GM12878 (cell line): ENCODE measurements around the gene PTS. TPM values are rescaled to one million over a fixed set of nuclear protein-coding genes. Genes with fewer than 3 reads are reported as not detected.

ENCODE experiments used
- ATAC-seq: fragments of 200-7000 bp; cut with Tn5 transposase; 3 replicates; pipeline ENCODE4 v1.9.1; 2020; ENCODE audit warnings: mild to moderate bottlenecking, moderate library complexity
- BruUV-seq: library from RNA; stranded (reverse); fragments of 400-500 nt; replicated peaks from 2 replicates; lab custom pipeline; 2021; lab: Mats Ljungman, UMichigan
- CTCF ChIA-PET: fragments of 300-600 bp; sonication (Branson Sonifier 250); formaldehyde crosslinking; extraction: SDS; loops from one replicate; lab custom pipeline; 2021; ENCODE audit warnings: inconsistent platforms; lab: Yijun Ruan, JAX
- POLR2A ChIA-PET: fragments of 350-600 bp; formaldehyde crosslinking; extraction: SDS; loops from one replicate; lab custom pipeline; 2021; ENCODE audit warnings: inconsistent platforms; lab: Charles Lee
- RAD21 ChIA-PET: fragments of 300-600 bp; sonication (Branson Sonifier 250); formaldehyde crosslinking; loops from one replicate; lab custom pipeline; 2023; ENCODE audit warnings: antibody characterized with exemption; ENCODE audit not compliant: unreplicated experiment; lab: Charles Lee
- SMC1A ChIA-PET: fragments of 300-600 bp; sonication (Branson Sonifier 250); formaldehyde crosslinking; loops from one replicate; lab custom pipeline; 2023; ENCODE audit not compliant: unreplicated experiment, uncharacterized antibody; lab: Charles Lee
- DNase-seq: peaks from one replicate; pipeline ENCODE4 v3.0.0-alpha.2; 2011; ENCODE audit warnings: low read depth, low spot score
- FAIRE-seq: peaks from 3 replicates; lab custom pipeline; 2011; peaks lifted over from hg19 to GRCh38; lab: Jason Lieb, UNC
- H2AFZ ChIP-seq: 2 replicates; pipeline ENCODE4 v1.6.0; 2011; ENCODE audit warnings: low read depth, low read length, control low read depth; ENCODE audit not compliant: control insufficient read depth
- H3K27ac ChIP-seq: 2 replicates; pipeline ENCODE4 v1.5.1; 2011; ENCODE audit warnings: control low read depth; ENCODE audit not compliant: control insufficient read depth, insufficient read depth
- H3K27me3 ChIP-seq, 2 experiments: replicated peaks in 1 of 2; 2 replicates each; pipeline versions ENCODE4 v1.6.0 to v1.6.1; 2011; ENCODE audit warnings: low read length in 1 of 2; ENCODE audit not compliant: control insufficient read depth in 2 of 2, insufficient read depth in 2 of 2
- H3K36me3 ChIP-seq, 2 experiments: 2 replicates each; pipeline ENCODE4 v1.5.1; 2011; ENCODE audit warnings: low read length in 1 of 2; ENCODE audit not compliant: control insufficient read depth in 2 of 2, insufficient read depth in 2 of 2
- H3K4me1 ChIP-seq: 2 replicates; pipeline ENCODE4 v1.6.1; 2011; ENCODE audit warnings: mild to moderate bottlenecking, low read length, moderate library complexity, mixed read lengths; ENCODE audit not compliant: control insufficient read depth, insufficient read depth
- H3K4me2 ChIP-seq: 2 replicates; pipeline ENCODE4 v1.6.0; 2011; ENCODE audit warnings: control low read depth; ENCODE audit not compliant: control insufficient read depth, insufficient read depth
- H3K4me3 ChIP-seq: fragments of 200-600 bp; sonication (generic); 2 replicates; pipeline ENCODE4 v1.5.1; 2016
- H3K79me2 ChIP-seq: 2 replicates; pipeline ENCODE4 v1.6.0; 2011; ENCODE audit warnings: low read length; ENCODE audit not compliant: control insufficient read depth, insufficient read depth
- H3K9ac ChIP-seq: 2 replicates; pipeline ENCODE4 v1.8.0; 2011; ENCODE audit warnings: low read length, control low read depth, mixed read lengths; ENCODE audit not compliant: control insufficient read depth, insufficient read depth
- H3K9me3 ChIP-seq: replicated peaks from 3 replicates; pipeline ENCODE4 v1.5.1; 2011; ENCODE audit warnings: mild to moderate bottlenecking, low read length; ENCODE audit not compliant: control insufficient read depth, insufficient read depth
- H4K20me1 ChIP-seq: 2 replicates; pipeline ENCODE4 v1.6.0; 2011; ENCODE audit not compliant: control insufficient read depth, insufficient read depth
- HDAC6 ChIP-seq: fragments of 200-600 bp; sonication (generic); IDR thresholded peaks from one replicate; pipeline ENCODE4 v1.8.0; 2017; ENCODE audit warnings: antibody characterized with exemption; ENCODE audit not compliant: unreplicated experiment
- JUNB ChIP-seq: IDR thresholded peaks from 2 replicates; pipeline ENCODE4 v1.6.1; 2016; ENCODE audit warnings: antibody characterized with exemption, mild to moderate bottlenecking
- MYC ChIP-seq: IDR thresholded peaks from 2 replicates; pipeline ENCODE4 v1.6.1; 2011; ENCODE audit warnings: mild to moderate bottlenecking, low read length, moderate library complexity, inconsistent platforms; ENCODE audit not compliant: insufficient read depth, insufficient replicate concordance, insufficient read length, severe bottlenecking
- NFYB ChIP-seq: IDR thresholded peaks from 2 replicates; pipeline ENCODE4 v1.6.1; 2011; ENCODE audit warnings: low read depth, mild to moderate bottlenecking, low read length, improper control_type of control experiment, moderate library complexity; ENCODE audit not compliant: insufficient read depth
- POLR2AphosphoS2 ChIP-seq: IDR thresholded peaks from 2 replicates; pipeline ENCODE4 v1.6.1; 2011; ENCODE audit warnings: low read depth, mild to moderate bottlenecking, low read length, improper control_type of control experiment, moderate library complexity
- POLR2AphosphoS5 ChIP-seq: IDR thresholded peaks from 2 replicates; pipeline ENCODE4 v1.6.1; 2011; ENCODE audit warnings: mild to moderate bottlenecking, low read length, inconsistent platforms
- SUZ12 ChIP-seq: fragments of 200-600 bp; sonication (generic); IDR thresholded peaks from one replicate; pipeline ENCODE4 v1.6.1; 2018; ENCODE audit warnings: antibody characterized with exemption, mild to moderate bottlenecking; ENCODE audit not compliant: unreplicated experiment
- TBL1XR1 ChIP-seq: IDR thresholded peaks from 2 replicates; pipeline ENCODE4 v1.6.1; 2012; ENCODE audit warnings: low read depth, low read length, improper control_type of control experiment
- WGBS: methylation state at CpG from one replicate; pipeline ENCODE4 v1.1.6; 2016; ENCODE audit warnings: low lambda C conversion rate; ENCODE audit not compliant: insufficient replicate concordance, insufficient coverage; ENCODE audit errors: missing lambda C conversion rate; 5-methylcytosine and 5-hydroxymethylcytosine counted together
- in situ Hi-C: fragments of 300-500 bp; cut with MboI; formaldehyde crosslinking; loops from 9 replicates; pipeline ENCODE4 v1.14.3; 2018; ENCODE audit warnings: mixed read lengths
- intact Hi-C: fragments of 100-400 bp; cut with micrococcal nuclease; formaldehyde crosslinking; loops from one replicate; pipeline ENCODE4 v1.14.2; 2022; ENCODE audit not compliant: unreplicated experiment
- polyA plus RNA-seq, 11 experiments: library from polyadenylated mRNA; depleted of rRNA in 4 of 11; unstranded in 6 of 11; stranded (reverse) in 5 of 11; fragments of >200 nt; fragmentation: Nextera tagmentation in 4 of 11; fragmentation: Illumina TruSeq in 1 of 11; extraction: Ambion mirVana in 4 of 11; extraction: Trizol in 1 of 11; gene quantifications; 1 replicate in 1 of 11; 2 replicates in 10 of 11; pipeline versions ENCODE4 v1.2.1 to v1.2.3, GENCODE V29; 2011 to 2016; ENCODE audit warnings: inconsistent platforms in 2 of 11, missing spikeins in 2 of 11, low read depth in 1 of 11
- total RNA-seq, 4 experiments: library from RNA; depleted of rRNA in 3 of 4; stranded (reverse); fragments of >200 nt in 3 of 4; fragmentation: Illumina TruSeq in 1 of 4; extraction: Trizol in 1 of 4; gene quantifications; 2 replicates each; pipeline versions ENCODE4 v1.2.1 to v1.2.3, GENCODE V29; 2013 to 2021
- TF ChIP-seq, protein P1 (sequence below): fragments of 450-650 bp; IDR thresholded peaks from 2 replicates; pipeline ENCODE4 v1.6.1; 2016; ENCODE audit warnings: mild to moderate bottlenecking
- TF ChIP-seq, protein P2 (sequence below): fragments of 450-650 bp; IDR thresholded peaks from 2 replicates; pipeline ENCODE4 v1.6.1; 2017; ENCODE audit warnings: borderline replicate concordance
- TF ChIP-seq, protein P3 (sequence below): fragments of 450-650 bp; IDR thresholded peaks from 2 replicates; pipeline ENCODE4 v1.6.1; 2016; ENCODE audit warnings: mild to moderate bottlenecking, moderate library complexity, borderline replicate concordance

PTS gene
- total and polyA plus RNA-seq, 10 of the 15 experiments (the other 5 are each of a cell fraction or from before 2014, with no cell fraction given), result 11.7 to 47.6 (median 15.5) TPM

DNA sequence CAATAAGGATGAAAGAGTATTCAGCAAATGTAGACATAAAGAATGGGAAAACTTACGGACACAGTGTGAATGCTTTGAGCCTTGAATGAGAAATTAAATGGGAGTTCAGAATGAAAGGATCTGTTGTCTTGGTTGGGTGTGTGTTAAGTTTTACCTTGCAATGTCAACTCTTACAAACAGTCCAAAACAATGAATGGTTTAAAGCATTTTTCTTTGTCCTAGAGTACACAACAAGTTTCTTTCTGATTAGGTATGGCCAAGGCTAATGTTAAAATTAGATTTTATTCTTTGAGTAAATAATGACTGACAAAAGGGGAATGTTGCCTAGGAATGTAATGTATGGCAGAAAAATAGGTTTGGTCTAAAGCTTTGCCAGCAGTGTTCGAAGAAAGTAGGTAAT is 2.5 kb downstream of the PTS start (continued):
- TF ChIP-seq, protein P1, sequence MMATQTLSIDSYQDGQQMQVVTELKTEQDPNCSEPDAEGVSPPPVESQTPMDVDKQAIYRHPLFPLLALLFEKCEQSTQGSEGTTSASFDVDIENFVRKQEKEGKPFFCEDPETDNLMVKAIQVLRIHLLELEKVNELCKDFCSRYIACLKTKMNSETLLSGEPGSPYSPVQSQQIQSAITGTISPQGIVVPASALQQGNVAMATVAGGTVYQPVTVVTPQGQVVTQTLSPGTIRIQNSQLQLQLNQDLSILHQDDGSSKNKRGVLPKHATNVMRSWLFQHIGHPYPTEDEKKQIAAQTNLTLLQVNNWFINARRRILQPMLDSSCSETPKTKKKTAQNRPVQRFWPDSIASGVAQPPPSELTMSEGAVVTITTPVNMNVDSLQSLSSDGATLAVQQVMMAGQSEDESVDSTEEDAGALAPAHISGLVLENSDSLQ, result no peak
- TF ChIP-seq HDAC6 (no peak), NFYB (no peak), SUZ12 (no peak), POLR2AphosphoS2 (no peak), POLR2AphosphoS5 (no peak), JUNB (no peak), MYC (no peak)
- TF ChIP-seq, protein P2, sequence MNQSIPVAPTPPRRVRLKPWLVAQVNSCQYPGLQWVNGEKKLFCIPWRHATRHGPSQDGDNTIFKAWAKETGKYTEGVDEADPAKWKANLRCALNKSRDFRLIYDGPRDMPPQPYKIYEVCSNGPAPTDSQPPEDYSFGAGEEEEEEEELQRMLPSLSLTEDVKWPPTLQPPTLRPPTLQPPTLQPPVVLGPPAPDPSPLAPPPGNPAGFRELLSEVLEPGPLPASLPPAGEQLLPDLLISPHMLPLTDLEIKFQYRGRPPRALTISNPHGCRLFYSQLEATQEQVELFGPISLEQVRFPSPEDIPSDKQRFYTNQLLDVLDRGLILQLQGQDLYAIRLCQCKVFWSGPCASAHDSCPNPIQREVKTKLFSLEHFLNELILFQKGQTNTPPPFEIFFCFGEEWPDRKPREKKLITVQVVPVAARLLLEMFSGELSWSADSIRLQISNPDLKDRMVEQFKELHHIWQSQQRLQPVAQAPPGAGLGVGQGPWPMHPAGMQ, result no peak

DNA sequence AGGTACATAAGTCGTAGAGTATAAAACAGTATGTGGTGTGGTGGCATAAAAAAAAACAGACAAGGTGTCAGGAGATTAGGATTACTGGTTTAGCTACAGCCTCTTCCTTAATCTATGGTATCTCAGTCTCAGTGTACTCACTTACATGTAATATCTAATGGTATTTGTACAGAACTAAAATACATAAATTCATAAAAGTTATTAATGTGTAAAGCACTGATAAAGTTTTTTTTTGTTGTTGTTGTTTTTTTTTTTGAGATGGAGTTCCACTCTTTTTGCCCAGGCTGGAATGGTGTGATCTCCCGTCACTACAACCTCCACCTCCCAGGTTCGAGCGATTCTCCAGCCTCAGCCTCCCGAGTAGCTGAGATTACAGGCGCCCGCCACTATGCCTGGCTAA is 2.9 kb downstream of the PTS start:
- H3K4me3 ChIP-seq, result no peak overlapping the region
- no peaks in the 10 kb centered on the region for H3K27me3 ChIP-seq
- RAD21 ChIA-PET, result interaction anchor here (1.4 kb wide), 1 partner anchor 51 kb away, joined by 8 read pairs; no protein-coding TSS in a partner anchor
- POLR2A ChIA-PET, result interaction anchor here (0.7 kb wide), 1 partner anchor 1054 kb away, joined by 3 read pairs; no protein-coding TSS in a partner anchor
- ATAC-seq (no peak), DNase-seq (no peak), FAIRE-seq (no peak)
- BruUV-seq, result no TSS peak
- peaks cover 21% of the 10 kb centered on the region for H3K79me2 ChIP-seq
- H2AFZ ChIP-seq, result no peak overlapping the region
- TF ChIP-seq, protein P3, sequence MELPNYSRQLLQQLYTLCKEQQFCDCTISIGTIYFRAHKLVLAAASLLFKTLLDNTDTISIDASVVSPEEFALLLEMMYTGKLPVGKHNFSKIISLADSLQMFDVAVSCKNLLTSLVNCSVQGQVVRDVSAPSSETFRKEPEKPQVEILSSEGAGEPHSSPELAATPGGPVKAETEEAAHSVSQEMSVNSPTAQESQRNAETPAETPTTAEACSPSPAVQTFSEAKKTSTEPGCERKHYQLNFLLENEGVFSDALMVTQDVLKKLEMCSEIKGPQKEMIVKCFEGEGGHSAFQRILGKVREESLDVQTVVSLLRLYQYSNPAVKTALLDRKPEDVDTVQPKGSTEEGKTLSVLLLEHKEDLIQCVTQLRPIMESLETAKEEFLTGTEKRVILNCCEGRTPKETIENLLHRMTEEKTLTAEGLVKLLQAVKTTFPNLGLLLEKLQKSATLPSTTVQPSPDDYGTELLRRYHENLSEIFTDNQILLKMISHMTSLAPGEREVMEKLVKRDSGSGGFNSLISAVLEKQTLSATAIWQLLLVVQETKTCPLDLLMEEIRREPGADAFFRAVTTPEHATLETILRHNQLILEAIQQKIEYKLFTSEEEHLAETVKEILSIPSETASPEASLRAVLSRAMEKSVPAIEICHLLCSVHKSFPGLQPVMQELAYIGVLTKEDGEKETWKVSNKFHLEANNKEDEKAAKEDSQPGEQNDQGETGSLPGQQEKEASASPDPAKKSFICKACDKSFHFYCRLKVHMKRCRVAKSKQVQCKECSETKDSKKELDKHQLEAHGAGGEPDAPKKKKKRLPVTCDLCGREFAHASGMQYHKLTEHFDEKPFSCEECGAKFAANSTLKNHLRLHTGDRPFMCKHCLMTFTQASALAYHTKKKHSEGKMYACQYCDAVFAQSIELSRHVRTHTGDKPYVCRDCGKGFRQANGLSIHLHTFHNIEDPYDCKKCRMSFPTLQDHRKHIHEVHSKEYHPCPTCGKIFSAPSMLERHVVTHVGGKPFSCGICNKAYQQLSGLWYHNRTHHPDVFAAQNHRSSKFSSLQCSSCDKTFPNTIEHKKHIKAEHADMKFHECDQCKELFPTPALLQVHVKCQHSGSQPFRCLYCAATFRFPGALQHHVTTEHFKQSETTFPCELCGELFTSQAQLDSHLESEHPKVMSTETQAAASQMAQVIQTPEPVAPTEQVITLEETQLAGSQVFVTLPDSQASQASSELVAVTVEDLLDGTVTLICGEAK, result peak; percentile 30; the same call in 1 of the 2 replicates
- no peak for TF ChIP-seq TBL1XR1
- no peaks in the 10 kb centered on the region for H3K9me3 ChIP-seq
- H3K27ac ChIP-seq, result no peak overlapping the region
- peaks cover 7% of the 10 kb centered on the region for H3K4me1 ChIP-seq
- H4K20me1 ChIP-seq, result no peaks in the 10 kb centered on the region
- no peak overlapping the region for H3K4me2 ChIP-seq
- CTCF ChIA-PET, result interaction anchor here (1.6 to 16.3 kb wide), 4 partner anchors 8 to 53 kb away, joined by 3 to 314 read pairs (median 6); no protein-coding TSS in a partner anchor
- SMC1A ChIA-PET, result no interaction called here
- in situ Hi-C loops, result loop anchor here (5.0 to 10.0 kb wide), 2 partner anchors 353 to 1056 kb away; no protein-coding TSS in a partner anchor
- H3K9ac ChIP-seq, result no peak overlapping the region
- intact Hi-C loops, result loop anchor here (10.0 kb wide), 2 partner anchors 354 to 566 kb away; partner anchors contain the start of genes ALG9, CFAP68 and FDXACB1
- WGBS, result 97% methylated on average over 7 of the region's 7 CpGs
- H3K36me3 ChIP-seq, result no peaks in the 10 kb centered on the region; a peak in 3 of 4 replicates
